Measurements from ENCODE around the gene SPDYE3. TPM values are rescaled to one million over a fixed set of nuclear protein-coding genes. Genes with fewer than 3 reads are reported as not detected.
"Not testable (repeated sequence)": the region's sequence is repeated elsewhere in the genome, so short reads cannot be mapped to it uniquely, and the experiment has no call there.

Gene SPDYE3
- total and polyA plus RNA-seq, 4 donors: 0.07 to 1.7 TPM; not detected in 2

DNA sequence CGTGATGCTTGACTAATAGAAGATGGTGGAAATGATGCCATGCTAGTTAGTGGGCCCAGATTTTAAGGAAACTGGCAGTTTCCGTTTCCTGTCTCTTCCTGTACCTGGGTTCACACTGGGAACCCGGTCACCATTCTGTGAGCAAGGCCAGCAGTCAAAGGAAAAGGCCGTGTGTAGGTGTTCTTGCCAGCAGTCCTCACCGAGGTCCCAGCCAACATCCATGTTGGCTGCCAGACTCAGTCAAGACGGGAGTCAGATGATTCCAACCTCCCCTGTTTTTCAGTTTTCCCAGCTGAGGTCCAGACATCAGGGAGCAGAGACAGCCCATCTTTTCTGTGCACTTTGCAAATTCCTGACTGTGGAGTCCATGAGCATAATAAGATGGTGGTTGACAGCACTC, 35.3 kb downstream of the SPDYE3 start:
- Histone ChIP-seq H3K36me3 (ENCODE audit: control insufficient read depth in 4 of 4, insufficient read depth in 3 of 4, low read depth in 1 of 4, low read length in 3 of 4) (peaks cover 10 to 26% (median 24%) of the 10 kb centered on the region in 4 donors), H3K9ac (ENCODE audit: low read depth in 1 of 2, low read length in 2 of 2) (no peak overlapping the region), H3K27me3 (ENCODE audit: control insufficient read depth in 4 of 4, insufficient read depth in 4 of 4, low read length in 3 of 4) (no peaks in the 10 kb centered on the region), H3K27ac (ENCODE audit: low read depth in 1 of 2, low read length in 2 of 2) (no peak overlapping the region), H3K4me3 (ENCODE audit: low read depth in 1 of 3, low read length in 3 of 3) (no peak overlapping the region), H3K9me3 (ENCODE audit: control insufficient read depth in 4 of 4, low read length in 3 of 4) (no peaks in the 10 kb centered on the region), H3K4me1 (ENCODE audit: control insufficient read depth in 4 of 4, insufficient read depth in 4 of 4, low read length in 3 of 4) (peaks cover 0 to 4% (median 0%) of the 10 kb centered on the region in 4 donors)
- no peak for DNase-seq (ENCODE audit: low spot score)
- 55% methylated on average over 6 of the region's 6 CpGs for WGBS
- TF ChIP-seq NR2F2 (IDR thresholded peaks at IDR 0.05): no peak
- no peak for TF ChIP-seq GABPA (IDR thresholded peaks at IDR 0.05 in 1 of 2, conservative IDR thresholded peaks at IDR 0.05 in 1 of 2)
- TF ChIP-seq, protein P1, sequence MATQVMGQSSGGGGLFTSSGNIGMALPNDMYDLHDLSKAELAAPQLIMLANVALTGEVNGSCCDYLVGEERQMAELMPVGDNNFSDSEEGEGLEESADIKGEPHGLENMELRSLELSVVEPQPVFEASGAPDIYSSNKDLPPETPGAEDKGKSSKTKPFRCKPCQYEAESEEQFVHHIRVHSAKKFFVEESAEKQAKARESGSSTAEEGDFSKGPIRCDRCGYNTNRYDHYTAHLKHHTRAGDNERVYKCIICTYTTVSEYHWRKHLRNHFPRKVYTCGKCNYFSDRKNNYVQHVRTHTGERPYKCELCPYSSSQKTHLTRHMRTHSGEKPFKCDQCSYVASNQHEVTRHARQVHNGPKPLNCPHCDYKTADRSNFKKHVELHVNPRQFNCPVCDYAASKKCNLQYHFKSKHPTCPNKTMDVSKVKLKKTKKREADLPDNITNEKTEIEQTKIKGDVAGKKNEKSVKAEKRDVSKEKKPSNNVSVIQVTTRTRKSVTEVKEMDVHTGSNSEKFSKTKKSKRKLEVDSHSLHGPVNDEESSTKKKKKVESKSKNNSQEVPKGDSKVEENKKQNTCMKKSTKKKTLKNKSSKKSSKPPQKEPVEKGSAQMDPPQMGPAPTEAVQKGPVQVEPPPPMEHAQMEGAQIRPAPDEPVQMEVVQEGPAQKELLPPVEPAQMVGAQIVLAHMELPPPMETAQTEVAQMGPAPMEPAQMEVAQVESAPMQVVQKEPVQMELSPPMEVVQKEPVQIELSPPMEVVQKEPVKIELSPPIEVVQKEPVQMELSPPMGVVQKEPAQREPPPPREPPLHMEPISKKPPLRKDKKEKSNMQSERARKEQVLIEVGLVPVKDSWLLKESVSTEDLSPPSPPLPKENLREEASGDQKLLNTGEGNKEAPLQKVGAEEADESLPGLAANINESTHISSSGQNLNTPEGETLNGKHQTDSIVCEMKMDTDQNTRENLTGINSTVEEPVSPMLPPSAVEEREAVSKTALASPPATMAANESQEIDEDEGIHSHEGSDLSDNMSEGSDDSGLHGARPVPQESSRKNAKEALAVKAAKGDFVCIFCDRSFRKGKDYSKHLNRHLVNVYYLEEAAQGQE (IDR thresholded peaks at IDR 0.05): no peak
- TF ChIP-seq, protein P2, sequence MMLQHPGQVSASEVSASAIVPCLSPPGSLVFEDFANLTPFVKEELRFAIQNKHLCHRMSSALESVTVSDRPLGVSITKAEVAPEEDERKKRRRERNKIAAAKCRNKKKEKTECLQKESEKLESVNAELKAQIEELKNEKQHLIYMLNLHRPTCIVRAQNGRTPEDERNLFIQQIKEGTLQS (IDR thresholded peaks at IDR 0.05): no peak
- no peak for TF ChIP-seq HNF4A (conservative IDR thresholded peaks at IDR 0.05)
- TF ChIP-seq, protein P3, sequence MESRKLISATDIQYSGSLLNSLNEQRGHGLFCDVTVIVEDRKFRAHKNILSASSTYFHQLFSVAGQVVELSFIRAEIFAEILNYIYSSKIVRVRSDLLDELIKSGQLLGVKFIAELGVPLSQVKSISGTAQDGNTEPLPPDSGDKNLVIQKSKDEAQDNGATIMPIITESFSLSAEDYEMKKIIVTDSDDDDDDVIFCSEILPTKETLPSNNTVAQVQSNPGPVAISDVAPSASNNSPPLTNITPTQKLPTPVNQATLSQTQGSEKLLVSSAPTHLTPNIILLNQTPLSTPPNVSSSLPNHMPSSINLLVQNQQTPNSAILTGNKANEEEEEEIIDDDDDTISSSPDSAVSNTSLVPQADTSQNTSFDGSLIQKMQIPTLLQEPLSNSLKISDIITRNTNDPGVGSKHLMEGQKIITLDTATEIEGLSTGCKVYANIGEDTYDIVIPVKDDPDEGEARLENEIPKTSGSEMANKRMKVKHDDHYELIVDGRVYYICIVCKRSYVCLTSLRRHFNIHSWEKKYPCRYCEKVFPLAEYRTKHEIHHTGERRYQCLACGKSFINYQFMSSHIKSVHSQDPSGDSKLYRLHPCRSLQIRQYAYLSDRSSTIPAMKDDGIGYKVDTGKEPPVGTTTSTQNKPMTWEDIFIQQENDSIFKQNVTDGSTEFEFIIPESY (IDR thresholded peaks at IDR 0.05): no peak
- TF ChIP-seq, protein P4, sequence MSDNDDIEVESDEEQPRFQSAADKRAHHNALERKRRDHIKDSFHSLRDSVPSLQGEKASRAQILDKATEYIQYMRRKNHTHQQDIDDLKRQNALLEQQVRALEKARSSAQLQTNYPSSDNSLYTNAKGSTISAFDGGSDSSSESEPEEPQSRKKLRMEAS (IDR thresholded peaks at IDR 0.05): no peak
- TF ChIP-seq RAD21 (IDR thresholded peaks at IDR 0.05): no peak
- TF ChIP-seq RXRA (IDR thresholded peaks at IDR 0.05): no peak
- TF ChIP-seq EGR1 (IDR thresholded peaks at IDR 0.05; ENCODE audit: low read depth in 2 of 2): no peak
- TF ChIP-seq, protein P5, sequence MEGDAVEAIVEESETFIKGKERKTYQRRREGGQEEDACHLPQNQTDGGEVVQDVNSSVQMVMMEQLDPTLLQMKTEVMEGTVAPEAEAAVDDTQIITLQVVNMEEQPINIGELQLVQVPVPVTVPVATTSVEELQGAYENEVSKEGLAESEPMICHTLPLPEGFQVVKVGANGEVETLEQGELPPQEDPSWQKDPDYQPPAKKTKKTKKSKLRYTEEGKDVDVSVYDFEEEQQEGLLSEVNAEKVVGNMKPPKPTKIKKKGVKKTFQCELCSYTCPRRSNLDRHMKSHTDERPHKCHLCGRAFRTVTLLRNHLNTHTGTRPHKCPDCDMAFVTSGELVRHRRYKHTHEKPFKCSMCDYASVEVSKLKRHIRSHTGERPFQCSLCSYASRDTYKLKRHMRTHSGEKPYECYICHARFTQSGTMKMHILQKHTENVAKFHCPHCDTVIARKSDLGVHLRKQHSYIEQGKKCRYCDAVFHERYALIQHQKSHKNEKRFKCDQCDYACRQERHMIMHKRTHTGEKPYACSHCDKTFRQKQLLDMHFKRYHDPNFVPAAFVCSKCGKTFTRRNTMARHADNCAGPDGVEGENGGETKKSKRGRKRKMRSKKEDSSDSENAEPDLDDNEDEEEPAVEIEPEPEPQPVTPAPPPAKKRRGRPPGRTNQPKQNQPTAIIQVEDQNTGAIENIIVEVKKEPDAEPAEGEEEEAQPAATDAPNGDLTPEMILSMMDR (IDR thresholded peaks at IDR 0.05; ENCODE audit: low read depth, low read length, missing input control): no peak

DNA sequence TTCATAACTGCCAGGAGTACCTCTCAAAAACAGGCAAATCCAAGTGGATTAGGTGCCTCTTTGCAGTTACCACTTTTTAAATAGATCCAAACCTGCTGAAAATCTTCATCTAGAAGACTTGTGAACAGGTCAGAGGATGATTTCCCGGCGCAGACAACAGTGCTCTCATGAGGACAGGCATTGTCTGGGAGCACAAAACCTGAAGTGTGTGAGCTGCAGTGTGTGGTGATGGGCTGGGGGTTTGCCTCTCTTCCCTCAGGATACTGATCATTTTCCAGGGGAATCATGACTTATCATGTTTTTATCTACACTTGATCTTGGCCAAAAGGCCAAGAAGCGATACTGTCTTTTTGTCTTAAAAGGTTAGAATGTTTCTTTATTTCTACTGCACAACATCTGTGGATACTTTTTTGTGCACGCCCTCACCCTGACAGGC, 36.6 kb downstream of the SPDYE3 start:
- peak in 1 of 2 donors; percentile 39 for TF ChIP-seq RAD21 (IDR thresholded peaks at IDR 0.05)
- H3K9me3 ChIP-seq (ENCODE audit: control insufficient read depth in 4 of 4, low read length in 3 of 4); H3K27me3 ChIP-seq (ENCODE audit: control insufficient read depth in 4 of 4, insufficient read depth in 4 of 4, low read length in 3 of 4); DNase-seq (ENCODE audit: low spot score); H3K9ac ChIP-seq (ENCODE audit: low read depth in 1 of 2, low read length in 2 of 2); H3K4me1 ChIP-seq (ENCODE audit: control insufficient read depth in 4 of 4, insufficient read depth in 4 of 4, low read length in 3 of 4); H3K4me3 ChIP-seq (ENCODE audit: low read depth in 1 of 3, low read length in 3 of 3); H3K27ac ChIP-seq (ENCODE audit: low read depth in 1 of 2, low read length in 2 of 2): not testable (repeated sequence)
- WGBS: 91% methylated on average over 3 of the region's 4 CpGs
- H3K36me3 ChIP-seq (ENCODE audit: control insufficient read depth in 4 of 4, insufficient read depth in 3 of 4, low read depth in 1 of 4, low read length in 3 of 4): peaks cover 13 to 32% (median 27%) of the 10 kb centered on the region in 4 donors
